ENCODE results near the gene OSBPL10.

The OSBPL10 gene

GRCh38 chr3:31932990-31933389 lies 48.1 kb downstream of the OSBPL10 start:
- no peak for DNase-seq (ENCODE audit: extremely low read depth, low read depth)
- no peak overlapping the region for H3K4me3 ChIP-seq (replicated peaks; ENCODE audit: low read depth, low read length)
- no peak for TF ChIP-seq CTCF (IDR thresholded peaks at IDR 0.05; ENCODE audit: low read depth, low read length, missing control alignments)

- no peak for TF ChIP-seq CTCF (IDR thresholded peaks at IDR 0.05; ENCODE audit: low read depth, low read length, missing control alignments)
- DNase-seq (ENCODE audit: extremely low read depth, low read depth) = no peak
- H3K4me3 ChIP-seq (replicated peaks; ENCODE audit: low read depth, low read length) = no peak overlapping the region
Observed at GRCh38 chr3:31929826-31930502, 51.1 kb downstream of the OSBPL10 start.

DNA sequence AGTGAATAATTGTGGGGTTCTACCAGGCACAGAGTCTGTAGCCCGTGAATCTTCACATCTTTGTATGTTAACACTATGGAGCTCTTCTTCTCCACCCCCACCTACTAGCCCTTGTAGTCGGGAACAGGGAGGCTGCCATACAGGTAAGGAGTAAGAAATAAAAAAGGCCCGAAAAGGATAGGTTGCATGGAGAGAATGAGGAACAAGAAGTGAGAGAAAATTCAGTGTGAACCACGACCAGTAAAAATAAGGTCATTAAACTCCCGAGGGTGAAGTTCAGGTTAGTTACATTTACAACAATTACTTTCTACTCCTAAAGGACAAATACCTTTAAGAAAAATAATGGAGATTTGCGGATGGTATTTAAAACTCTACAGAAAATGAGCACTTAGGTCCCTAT lies 53.3 kb downstream of the OSBPL10 start:
- H3K4me3 ChIP-seq (replicated peaks; ENCODE audit: low read depth, low read length) = no peak overlapping the region
- TF ChIP-seq CTCF (IDR thresholded peaks at IDR 0.05; ENCODE audit: low read depth, low read length, missing control alignments) = no peak
- DNase-seq (ENCODE audit: extremely low read depth, low read depth) = no peak

GRCh38 chr3:31926543-31926942 lies 54.5 kb downstream of the OSBPL10 start:
- DNase-seq (ENCODE audit: extremely low read depth, low read depth) = no peak
- TF ChIP-seq CTCF (IDR thresholded peaks at IDR 0.05; ENCODE audit: low read depth, low read length, missing control alignments) = no peak
- H3K4me3 ChIP-seq (replicated peaks; ENCODE audit: low read depth, low read length) = no peak overlapping the region

GRCh38 chr3:31925271-31925630 lies 55.8 kb downstream of the OSBPL10 start:
- no peak for TF ChIP-seq CTCF (IDR thresholded peaks at IDR 0.05; ENCODE audit: low read depth, low read length, missing control alignments)
- H3K4me3 ChIP-seq (replicated peaks; ENCODE audit: low read depth, low read length) = no peak overlapping the region
- no peak for DNase-seq (ENCODE audit: extremely low read depth, low read depth)

- DNase-seq (ENCODE audit: extremely low read depth, low read depth) = no peak
Observed at GRCh38 chr3:31924610-31925270, 56.3 kb downstream of the OSBPL10 start.

More at GRCh38 chr3:31924610-31925270, 56.3 kb downstream of the OSBPL10 start:
- no peak overlapping the region for H3K4me3 ChIP-seq (replicated peaks; ENCODE audit: low read depth, low read length)
- no peak for TF ChIP-seq CTCF (IDR thresholded peaks at IDR 0.05; ENCODE audit: low read depth, low read length, missing control alignments)

All from HFF-Myc (cell line).